Mesodermal cell (in vitro differentiated cells): ENCODE measurements around the gene CFAP126.
"Not testable (repeated sequence)": the region's sequence is repeated elsewhere in the genome, so short reads cannot be mapped to it uniquely, and the experiment has no call there.

Experiments used
- H3K27ac ChIP-seq: 2 replicates; pipeline ENCODE4 v1.7.0; 2013; ENCODE audit warnings: mild to moderate bottlenecking, low read depth, low read length, moderate library complexity; ENCODE audit not compliant: severe bottlenecking
- H3K36me3 ChIP-seq: 2 replicates; pipeline ENCODE4 v1.7.1; 2013; ENCODE audit warnings: mild to moderate bottlenecking, low read length, moderate library complexity; ENCODE audit not compliant: control insufficient read depth, insufficient read depth
- H3K4me1 ChIP-seq: one replicate; pipeline ENCODE4 v1.7.1; 2013; ENCODE audit warnings: mild to moderate bottlenecking, low read length; ENCODE audit not compliant: insufficient read depth, control insufficient read depth, poor library complexity, severe bottlenecking
- H3K4me3 ChIP-seq: 2 replicates; pipeline ENCODE4 v1.7.0; 2013; ENCODE audit warnings: low read length, control low read depth, mild to moderate bottlenecking; ENCODE audit not compliant: insufficient read depth, poor library complexity, severe bottlenecking; ENCODE audit errors: extremely low read depth
- H3K9me3 ChIP-seq: 2 replicates; pipeline ENCODE4 v1.7.1; 2013; ENCODE audit warnings: mild to moderate bottlenecking, low read length, moderate library complexity; ENCODE audit not compliant: control insufficient read depth
- WGBS, 2 experiments: methylation state at CpG; one replicate each; pipeline ENCODE4 v1.1.5; 2013; ENCODE audit warnings: missing lambda C conversion rate in 2 of 2; ENCODE audit not compliant: insufficient coverage in 2 of 2; 5-methylcytosine and 5-hydroxymethylcytosine counted together

Gene CFAP126

DNA sequence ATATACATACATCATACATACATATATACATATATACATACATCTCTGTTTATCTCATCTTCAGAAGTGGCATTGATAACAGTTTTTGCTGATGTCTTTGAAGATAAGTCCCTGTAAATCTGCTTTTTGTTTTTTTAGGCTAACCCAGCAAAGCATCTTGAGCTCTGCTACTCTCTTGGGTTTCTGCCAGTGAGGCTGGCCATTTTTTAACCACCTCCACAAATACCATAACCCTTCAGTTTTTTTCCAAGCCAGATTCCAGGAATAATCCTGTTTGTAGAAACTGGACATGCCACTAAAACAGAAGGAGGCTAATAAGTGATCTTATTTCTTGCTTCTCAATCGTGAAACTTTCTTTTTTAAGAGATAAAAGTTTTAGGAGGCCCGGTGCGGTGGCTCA, 31.9 kb downstream of the CFAP126 start:
- Histone ChIP-seq H3K4me3 (no peak overlapping the region), H3K36me3 (peaks cover 79% of the 10 kb centered on the region), H3K27ac (no peak overlapping the region), H3K4me1 (no peaks in the 10 kb centered on the region), H3K9me3 (no peaks in the 10 kb centered on the region)
- 94 to 96% methylated on average over 3 of the region's 3 CpGs for WGBS, 2 experiments

DNA sequence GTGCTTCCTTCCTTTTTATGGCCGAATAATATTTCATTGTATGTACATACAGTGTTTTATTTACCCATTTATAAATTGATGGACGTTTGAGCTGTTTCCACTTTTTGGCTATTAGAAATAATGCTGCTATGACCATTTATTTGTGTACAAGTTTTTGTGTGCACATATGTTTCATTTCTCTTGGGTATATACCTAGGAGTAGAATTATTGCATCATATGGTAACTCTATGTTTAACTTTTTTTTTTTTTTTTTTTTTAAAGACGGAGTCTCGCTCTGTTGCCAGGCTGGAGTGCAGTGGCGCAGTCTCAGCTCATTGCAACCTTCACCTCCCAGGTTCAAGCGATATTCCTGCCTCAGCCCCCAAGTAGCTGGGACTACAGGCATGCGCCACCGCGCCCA, 34.5 kb downstream of the CFAP126 start:
- H3K27ac ChIP-seq = no peak overlapping the region
- WGBS, 2 experiments = 93 to 97% methylated on average over 6 to 7 of the region's 9 CpGs
- no peak overlapping the region for H3K4me3 ChIP-seq
- peaks cover 84% of the 10 kb centered on the region for H3K36me3 ChIP-seq
- no peaks in the 10 kb centered on the region for H3K9me3 ChIP-seq
- H3K4me1 ChIP-seq = no peaks in the 10 kb centered on the region

DNA sequence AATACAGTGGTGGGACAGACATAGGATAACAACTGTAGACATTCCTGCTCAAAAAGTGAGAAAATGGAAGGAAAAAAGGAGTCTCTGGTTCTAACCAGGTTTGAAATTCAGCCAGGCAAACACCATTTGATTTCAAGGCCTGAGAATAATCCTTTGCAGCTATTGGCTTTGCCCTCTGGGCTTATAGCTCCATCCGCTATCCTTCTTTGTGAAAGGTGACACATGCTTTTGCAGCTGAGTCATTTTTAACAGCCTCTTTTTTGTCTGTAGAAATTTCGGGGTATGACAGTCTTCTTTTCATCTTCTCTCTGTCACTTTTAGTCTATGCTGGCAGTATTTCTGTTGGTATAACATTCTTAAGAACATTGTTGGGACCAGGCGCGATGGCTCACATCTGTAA, 37.3 kb downstream of the CFAP126 start:
- Histone ChIP-seq H3K4me1 (no peaks in the 10 kb centered on the region), H3K27ac (no peak overlapping the region), H3K9me3 (no peaks in the 10 kb centered on the region), H3K36me3 (peaks cover 85% of the 10 kb centered on the region), H3K4me3 (no peak overlapping the region)
- 93 to 97% methylated on average over 3 to 4 of the region's 4 CpGs for WGBS, 2 experiments

DNA sequence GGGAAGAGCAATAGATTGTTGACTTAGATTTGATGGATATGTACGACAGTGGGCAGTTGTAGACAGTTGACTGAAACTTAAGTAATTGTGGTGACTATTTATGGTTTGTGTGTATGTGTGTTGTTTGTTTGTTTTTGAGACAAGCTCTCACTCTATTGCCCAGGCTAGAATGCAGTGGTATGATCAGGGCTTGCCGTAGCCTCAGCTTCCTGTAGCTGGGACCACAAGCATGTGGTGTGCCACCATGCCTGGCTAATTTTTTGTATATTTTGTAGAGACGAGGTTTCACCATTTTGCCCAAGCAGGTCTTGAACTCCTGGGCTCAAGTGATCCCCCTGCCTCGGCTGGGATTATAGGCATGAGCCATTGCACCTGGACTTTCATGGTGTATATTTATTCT, 43.7 kb downstream of the CFAP126 start:
- Histone ChIP-seq H3K9me3 (no peaks in the 10 kb centered on the region), H3K4me3 (no peak overlapping the region), H3K27ac (no peak overlapping the region), H3K36me3 (peaks cover 54% of the 10 kb centered on the region), H3K4me1 (no peaks in the 10 kb centered on the region)
- WGBS, 2 experiments = 94 to 100% methylated on average over 2 to 4 of the region's 4 CpGs

DNA sequence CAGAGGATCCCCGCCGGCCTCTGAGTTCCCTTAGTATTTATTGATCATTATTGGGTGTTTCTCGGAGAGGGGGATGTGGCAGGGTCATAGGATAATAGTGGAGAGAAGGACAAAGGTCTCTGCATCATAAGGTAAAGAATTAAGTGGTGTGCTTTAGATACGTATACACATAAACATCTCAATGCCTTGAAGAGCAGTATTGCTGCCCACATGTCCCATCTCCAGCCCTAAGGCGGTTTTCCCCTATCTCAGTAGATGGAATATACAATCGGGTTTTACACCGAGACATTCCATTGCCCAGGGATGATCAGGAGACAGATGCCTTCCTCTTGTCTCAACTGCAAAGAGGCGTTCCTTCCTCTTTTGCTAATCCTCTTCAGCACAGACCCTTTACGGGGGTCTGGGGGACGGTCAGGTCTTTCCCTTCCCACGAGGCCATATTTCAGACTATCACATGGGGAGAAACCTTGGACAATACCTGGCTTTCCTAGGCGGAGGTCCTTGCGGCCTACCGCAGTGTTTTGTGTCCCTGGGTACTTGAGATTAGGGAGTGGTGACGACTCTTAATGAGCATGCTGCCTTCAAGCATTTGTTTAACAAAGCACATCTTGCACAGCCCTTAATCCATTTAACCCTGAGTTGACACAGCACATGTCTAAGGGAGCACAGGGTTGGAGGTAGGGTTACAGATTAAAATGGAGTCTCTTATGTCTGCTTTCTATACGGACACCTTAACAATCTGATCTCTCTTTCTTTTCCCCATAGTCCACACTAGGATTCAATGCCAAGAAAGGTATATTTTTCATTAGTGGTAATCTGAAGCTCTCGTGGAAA, 51.6 kb downstream of the CFAP126 start:
- H3K36me3 ChIP-seq, H3K9me3 ChIP-seq, H3K27ac ChIP-seq, H3K4me3 ChIP-seq, H3K4me1 ChIP-seq: not testable (repeated sequence)
- 74 to 78% methylated on average over 3 to 10 of the region's 17 CpGs for WGBS, 2 experiments
